NCI-H748 treated with DMSO at 0.1 percent for 48 hours (cell line): ENCODE results near the gene FKBP3.
"Not testable (repeated sequence)": the region's sequence is repeated elsewhere in the genome, so short reads cannot be mapped to it uniquely, and the experiment has no call there.

ENCODE experiments used
- DNase-seq: peaks from one replicate; lab custom pipeline; 2025; lab: John Stamatoyannopoulos, UW

Gene FKBP3

DNA sequence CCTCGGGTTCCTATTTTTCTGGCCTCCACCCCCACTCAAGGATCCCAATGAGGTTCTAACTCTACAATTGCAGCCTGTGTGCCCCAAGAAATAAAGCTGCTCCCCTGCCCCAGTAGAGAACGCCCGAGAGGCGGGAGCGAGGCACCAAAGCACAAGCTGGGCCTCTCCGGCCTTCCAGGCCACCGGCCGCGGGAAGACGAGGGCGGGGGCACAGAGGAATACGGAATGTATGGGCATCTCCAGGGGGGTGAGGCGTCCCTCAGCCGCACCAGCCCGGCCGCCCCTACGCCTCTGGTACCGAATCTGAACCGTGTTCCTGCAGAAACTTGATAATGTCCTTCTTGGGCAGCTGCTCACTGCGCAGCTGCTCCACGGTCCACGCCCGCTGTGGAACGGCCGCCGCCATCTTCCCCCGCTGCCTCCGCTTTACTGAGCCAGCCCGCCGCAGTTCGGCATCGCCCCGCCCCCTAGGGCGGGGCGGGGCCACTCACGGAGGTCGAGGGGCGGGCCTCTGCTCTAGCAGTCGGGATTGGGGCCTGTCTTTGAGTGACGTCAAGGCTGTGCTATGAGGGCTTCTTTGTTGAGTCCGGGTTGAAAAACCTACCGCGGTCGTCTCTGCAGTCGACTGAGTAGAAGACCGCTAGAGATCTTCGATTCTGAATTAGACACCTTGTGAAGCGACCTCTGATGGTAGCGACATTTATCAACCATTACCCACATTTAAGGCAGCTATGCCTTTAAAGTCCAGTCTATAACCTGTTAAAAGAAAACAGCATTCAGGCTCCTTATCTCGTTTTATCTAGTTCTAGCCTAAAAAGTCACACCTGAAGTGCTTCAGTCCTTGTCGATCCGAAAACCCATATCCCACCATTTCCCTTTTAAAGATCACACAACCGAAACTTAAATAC lies at the start of gene FKBP3:
TSS of gene FKBP3 (minus strand) at position 431 of the 908 bp plus-strand sequence. CDS start at position 406, 25 bp downstream.
- DNase-seq: peak; percentile 97

DNA sequence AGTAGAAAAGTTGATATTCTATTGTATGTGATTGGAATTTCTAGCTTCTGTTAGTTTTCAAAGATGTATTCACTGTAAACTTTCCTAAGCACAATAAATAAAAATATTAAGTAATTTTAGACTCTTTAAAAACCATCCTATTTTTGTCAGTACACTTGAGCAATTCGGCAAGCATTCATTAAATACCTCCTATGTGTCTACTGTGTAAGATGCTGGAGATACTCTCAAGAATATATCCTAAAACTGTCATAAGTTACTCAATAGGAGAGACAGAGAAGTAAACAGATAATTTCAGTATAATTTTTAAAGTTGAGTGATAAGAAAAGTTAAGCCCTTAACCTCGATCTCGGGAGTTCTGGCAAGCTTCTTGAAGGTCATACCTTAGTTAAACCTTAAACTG lies 47.5 kb upstream of the FKBP3 start:
- no peak for DNase-seq

DNA sequence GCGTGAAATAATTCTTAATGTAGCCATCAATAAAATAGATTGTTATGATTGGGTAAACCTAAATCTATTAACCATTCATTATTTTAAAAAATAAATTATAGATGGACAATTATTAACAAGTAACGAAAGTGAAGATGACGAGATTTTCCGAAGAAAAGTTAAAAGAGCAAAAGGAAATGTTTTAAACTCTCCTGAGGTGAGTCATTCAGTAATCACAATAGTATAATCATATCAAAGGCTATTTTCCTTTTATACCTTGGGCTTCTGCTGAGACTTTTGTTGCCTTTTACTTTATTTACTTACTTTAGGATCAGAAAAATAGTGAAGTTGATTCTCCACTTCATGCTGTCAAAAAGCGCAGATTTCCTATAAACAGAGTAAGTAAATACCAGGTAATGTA lies 47.0 kb upstream of the FKBP3 start:
- no peak for DNase-seq

DNA sequence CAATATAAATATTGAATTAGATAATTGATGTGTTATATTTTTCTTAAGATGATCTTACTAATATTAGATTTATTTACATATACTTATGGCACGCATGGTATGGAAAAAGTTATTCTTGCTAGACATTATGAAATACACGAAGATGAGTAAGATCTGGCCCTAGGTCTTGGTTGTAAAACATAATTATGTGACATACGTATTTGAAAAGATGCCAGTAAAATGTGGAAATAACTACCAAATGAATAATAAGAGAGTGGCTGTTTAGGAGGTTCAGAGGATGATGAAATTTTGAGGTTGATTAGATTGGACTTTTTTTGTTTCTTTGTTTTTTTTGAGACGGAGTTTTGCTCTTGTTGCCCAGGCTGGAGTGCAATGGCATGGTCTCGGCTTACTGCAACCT lies 42.8 kb upstream of the FKBP3 start:
- DNase-seq: no peak

DNA sequence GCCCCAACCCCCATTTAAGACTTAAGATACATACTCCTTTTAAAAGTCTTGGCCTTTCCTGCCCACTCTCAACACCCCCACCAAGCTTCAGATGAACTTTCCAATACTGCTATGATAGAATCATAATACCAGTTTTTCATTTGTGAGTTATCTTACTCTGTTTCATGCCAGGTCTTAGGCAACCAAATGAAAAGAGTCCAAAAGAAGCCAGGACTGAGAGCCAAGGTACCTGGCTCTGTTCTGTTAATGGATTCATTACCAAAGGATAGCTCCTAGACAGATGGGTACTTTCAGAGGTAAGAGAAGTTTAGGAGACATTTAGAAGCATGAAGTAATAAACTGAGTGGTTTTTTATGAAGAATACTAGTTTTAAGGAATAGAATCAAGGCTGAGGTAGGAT lies 35.6 kb upstream of the FKBP3 start:
- no peak for DNase-seq

DNA sequence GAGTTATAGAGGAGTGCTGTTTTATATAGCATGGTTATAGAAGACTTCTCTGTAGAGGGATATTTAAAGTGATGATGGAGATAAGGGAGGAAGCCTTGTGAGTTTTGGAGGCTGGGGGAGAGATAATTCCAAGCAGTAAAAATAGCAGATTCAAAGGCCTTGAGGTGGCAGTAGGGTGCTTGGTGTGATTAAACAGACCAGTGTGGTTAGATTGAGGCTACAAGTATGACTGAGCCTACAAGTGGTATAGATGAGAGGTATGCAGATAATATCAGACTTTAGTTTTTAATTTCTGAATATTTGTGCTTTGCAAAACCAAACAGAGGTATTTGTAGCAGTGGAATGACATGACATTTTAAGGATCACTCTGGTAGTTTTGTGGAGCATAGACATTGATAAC lies 21.8 kb upstream of the FKBP3 start:
- DNase-seq: no peak

DNA sequence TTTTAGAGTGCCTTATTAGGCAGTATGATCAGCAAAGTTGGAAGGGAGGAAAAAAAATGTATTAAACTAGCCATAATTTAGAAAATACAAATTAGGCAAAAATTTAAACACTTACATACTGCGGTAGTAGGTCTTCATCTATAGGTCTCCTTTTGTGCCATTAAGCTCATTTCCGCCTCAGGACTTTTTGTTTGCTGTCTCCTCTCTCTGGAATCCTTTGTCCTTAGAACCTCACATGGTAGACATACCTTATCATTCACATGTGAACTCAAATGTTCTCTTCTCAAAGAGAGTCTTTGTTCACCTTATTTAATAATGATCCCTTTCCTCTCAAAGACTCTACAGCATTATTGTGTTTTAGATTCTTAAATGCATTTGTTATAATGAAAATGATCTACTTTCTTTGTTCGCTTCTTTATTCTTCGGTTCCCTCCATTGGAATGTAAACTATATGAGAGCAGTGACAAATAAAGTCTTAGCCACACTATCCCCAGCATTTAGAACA lies 16.2 kb upstream of the FKBP3 start:
- no peak for DNase-seq

DNA sequence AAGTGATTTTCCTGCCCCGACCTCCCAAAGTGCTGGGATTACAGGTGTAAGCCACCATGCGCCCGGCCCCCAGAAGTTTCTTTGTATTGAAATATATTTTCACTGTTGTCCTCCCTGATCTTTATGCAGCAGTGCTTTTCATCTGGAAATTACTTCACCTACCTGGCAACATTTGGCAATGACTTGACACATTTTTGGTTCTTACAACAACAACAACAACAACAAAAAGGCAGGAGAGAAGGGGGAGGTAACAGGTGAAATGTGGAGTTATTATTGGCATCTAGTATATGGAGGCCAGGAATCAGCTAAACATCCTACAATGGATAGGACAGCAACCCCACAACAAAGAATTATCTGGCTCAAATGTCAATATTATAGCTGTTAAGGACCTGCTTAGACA lies 15.3 kb upstream of the FKBP3 start:
- no peak for DNase-seq

DNA sequence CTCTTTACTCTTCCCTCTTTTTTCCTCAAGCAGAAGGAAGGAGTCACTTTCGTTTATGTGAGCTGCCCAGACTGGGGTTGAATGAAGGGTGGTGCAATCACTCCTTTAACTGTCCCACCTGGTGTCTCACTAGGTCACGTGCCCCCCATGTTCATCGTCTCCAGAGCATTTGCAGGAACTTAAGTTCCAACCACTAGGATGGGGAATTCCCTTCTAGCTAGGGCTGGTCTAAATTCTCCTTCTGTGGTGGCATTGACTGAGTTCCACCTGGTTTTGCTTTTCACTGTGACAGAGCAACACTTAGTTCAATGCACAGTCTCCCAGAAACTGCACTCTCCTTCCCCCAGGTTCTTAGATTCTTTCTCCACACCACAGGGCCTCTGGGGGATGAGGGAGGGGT lies 10.9 kb upstream of the FKBP3 start:
- no peak for DNase-seq

DNA sequence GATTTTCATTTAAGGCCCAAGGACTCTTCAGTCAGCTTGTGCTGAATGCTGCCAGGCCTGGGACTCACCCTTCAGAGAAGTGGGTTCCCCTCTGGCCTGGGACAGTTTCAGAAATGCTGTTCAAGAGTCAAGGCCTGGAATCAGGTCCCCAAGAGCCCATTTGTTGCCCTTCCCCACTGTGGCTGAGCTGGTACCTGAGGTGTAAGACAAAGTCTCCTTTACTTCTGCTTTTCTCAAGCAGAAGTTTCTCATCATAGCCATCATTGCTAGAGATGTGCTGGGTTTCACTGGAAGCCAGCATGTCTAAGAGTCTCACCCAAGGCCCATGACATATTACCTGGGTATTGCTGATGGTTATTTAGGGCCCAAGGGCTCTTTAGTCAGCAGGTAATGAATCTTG lies 10.4 kb upstream of the FKBP3 start:
- no peak for DNase-seq

DNA sequence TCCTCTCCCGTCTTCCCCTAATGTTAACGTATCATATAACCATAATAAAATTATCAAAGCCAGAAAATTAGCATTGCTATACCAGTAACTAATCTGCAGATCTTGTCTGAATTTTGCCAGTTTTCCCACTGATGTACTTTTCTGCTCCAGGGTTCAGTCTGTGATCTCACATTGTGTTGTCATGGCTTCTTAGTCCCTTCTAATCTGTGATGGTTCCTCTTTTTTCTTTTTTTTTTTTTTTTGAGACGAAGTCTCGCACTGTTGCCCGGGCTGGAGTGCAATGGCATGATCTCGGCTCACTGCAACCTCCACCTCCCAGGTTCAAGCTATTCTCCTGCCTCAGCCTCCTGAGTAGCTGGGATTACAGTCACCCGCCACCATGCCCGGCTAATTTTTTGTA lies 7.8 kb upstream of the FKBP3 start:
- not testable (repeated sequence) for DNase-seq

DNA sequence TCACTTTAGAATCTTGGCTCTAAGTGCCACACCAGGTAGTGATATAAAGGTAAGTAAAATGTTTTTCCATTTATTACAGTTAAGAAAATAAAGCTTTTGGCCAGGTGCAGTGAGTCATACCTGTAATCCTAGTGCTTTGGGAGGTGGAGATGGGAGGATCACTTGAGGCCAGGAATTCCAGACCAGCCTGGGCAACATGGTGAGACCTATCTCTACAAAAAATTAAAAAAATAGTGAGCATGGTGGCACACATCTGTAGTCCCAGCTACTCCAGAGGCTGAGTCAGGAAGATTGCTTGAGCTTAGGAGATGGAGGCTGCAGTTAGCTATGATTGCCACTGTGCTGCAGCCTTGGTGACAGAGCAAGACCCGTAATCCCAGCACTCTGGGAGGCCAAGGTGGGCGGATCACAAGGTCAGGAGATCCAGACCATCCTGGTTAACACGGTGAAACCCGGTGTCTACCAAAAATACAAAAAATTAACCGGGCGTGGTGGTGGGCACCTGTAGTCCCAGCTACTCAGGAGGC lies 6.4 kb upstream of the FKBP3 start:
- DNase-seq: no peak

DNA sequence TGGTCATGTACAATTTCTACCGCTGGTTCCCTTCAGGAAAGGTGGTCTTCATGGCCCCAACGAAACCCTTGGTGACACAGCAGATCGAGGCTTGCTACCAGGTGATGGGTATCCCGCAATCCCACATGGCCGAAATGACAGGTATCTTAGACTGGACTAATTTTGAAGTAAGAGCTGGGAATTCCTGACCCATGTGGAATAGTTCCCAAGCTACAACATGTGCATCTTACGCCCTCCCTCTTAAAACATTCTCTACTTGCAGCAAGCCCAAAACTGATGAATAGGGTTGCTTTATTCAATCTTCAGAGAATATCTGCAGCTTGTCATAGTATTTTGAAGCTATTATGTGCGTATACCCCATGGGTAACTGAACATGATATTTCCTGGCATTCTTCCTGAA lies 2.1 kb upstream of the FKBP3 start:
- no peak for DNase-seq

DNA sequence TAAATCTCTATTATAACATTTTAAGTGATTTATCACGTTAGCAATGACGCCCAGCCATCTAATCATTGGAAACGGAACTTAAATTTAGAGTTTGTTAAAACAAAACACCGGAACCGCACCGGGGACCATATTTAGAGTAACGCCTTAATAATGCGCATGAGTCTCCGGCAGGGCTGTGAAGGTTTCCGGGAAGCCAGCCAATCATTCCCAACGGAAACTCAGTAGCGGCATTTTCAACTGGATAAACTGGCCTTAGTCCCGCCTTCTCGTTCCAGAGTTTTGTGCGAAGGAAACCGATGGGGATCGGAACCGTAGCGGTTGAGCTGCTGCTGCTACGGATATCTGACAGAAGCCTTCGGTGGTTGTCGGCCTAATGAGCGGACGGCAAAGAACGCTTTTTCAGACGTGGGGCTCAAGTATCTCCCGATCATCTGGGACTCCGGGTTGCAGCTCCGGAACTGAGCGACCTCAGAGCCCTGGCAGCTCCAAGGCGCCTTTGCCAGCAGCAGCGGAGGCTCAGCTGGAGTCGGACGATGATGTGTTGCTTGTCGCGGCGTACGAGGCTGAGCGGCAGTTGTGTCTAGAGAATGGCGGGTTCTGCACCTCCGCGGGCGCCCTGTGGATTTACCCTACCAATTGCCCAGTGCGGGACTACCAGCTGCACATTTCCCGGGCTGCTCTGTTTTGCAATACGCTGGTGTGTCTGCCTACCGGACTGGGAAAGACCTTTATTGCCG lies 1.5 kb upstream of the FKBP3 start, which contains the start of gene FANCM:
TSS of gene FANCM (plus strand) at position 272 of the 737 bp plus-strand sequence. CDS start at position 374, 102 bp downstream.
- peak; percentile 95 for DNase-seq

DNA sequence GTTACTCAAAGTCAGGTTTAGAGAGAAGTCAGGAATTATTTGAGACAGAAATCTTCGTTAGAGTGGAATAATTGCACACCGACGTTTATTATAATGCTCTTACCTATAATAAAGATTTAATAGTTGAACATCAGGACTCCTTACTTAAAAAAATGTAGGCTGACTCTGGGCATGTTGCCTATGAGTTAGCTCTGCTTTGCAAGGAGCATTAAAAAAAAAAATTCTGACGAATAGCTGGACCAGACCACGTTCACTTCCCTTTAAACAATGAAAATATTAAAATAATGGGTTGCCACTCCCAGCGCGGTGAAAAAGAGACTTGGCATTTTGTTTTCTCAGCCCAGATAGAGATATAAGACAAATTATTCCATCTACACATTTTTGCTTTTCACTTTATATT lies 875 bp upstream of the FKBP3 start:
- peak; percentile 67 for DNase-seq

DNA sequence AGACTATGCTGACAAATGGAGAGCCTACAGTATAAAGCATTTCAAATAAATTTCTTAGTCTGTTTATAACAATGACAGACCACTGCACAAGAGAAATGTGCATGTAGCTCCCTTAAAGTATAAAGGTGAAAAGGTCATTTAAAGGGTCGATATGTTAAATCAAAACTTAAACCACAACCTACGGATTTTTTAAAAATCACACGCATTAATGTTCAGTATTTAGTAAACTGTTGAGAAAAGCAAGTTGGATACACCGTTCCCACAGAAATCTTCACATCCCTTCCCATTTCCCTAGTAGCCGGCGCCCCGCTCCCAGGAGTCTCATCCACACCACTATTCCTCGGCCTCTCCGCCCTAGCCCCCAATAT lies 614 bp downstream of the FKBP3 start:
- no peak for DNase-seq

DNA sequence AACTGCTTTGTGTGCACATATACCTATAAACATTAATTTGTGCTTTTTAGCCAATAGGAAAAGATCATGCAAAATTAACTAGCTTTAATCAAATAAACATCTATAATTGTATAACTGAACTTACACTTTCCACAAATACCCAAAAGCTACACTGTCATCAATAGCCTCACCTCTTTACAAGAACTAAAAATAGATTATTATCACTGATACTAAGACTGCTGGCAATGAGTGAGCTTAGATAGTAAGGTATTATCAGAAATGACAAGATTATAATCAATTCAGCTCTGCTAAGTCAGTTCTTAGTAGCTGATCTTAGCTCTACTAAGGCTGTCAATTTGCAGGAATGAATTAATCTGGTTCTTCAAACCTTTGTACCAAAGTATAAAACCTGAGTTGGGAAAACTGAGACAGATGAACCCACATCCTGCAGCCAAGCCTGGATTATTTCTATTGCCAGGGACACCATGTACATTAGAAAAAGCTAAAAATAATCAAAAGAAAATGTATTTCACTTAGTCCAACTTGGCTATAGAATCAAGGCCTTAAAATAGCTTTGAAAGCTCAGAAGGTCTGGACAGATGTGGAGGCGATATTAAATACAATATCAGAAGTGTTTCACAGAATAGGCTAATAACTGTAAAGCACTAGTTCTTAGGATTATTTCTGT lies 5.2 kb downstream of the FKBP3 start:
- no peak for DNase-seq

DNA sequence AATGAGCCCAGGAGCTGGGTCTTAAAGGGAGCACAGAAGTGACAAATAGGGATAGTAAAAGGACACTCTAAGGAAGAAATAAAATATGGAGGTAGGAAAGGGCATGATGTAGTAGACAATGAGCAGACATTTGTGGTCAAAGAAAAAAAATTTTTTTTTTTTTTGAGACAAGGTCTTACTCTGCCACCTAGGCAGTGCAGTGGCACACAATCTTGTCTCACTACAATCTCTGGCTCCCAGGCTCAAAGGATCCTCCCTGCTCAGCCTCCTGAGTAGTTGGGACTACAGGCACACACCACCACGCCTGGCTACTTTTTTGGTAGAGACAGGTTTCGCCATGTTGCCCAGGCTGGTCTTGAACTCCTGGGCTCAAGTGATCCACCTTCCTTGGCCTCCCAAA lies 8.5 kb downstream of the FKBP3 start:
- no peak for DNase-seq

DNA sequence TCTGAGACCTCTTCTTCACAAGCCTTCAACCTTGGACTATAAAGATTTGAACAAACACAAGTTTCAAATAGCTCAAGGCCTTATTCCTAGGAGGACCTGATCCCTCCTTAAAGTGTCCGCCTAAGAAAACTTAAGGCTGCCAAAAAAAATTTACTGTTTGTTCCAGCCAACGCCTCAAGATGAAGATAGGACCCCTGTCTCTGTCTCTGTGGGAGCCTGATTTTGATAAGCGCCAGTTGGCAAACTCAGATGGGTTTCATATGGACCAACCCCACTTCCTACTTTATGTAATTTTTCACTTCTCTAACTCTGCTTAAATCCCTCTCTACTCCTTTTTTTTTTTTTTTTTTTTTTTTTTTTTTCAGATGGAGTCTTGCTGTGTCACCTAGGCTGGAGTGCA lies 11.0 kb downstream of the FKBP3 start:
- no peak for DNase-seq

DNA sequence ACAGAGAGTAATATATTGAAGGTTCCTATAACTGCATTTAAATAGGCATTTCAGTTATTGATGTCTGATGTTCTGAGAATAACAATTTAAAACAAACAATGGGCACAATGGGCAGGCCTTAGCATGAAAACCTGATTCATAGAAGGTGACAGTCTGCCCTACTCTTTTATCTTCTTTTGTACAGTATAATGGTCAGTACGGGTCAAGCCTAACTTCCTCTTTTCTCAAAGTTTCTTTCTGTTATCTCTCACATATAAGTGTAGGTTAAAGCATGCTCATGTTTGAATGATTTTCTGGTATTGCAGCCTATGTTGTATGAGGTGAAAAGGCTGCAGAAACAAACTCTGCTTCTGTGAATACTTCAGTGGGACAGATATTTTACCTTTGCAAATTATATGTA lies 14.2 kb downstream of the FKBP3 start:
- DNase-seq: no peak

DNA sequence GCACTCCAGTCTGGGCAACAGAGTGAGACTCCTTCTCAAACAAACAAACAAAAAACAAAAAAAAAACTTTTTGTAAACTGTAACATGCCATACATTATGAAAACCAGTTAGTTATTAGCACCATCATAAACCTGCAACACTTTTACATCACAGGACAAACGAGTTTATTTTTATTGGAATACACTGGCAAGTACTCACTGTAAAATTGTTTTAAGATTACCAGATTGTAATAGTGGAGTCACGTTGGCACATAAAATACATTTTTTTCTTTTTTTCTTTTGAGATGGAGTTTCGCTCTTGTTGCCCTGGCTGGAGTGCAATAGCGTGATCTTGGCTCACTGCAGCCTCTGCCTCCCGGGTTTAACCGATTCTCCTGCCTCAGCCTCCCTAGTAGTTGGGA lies 15.7 kb downstream of the FKBP3 start:
- no peak for DNase-seq

DNA sequence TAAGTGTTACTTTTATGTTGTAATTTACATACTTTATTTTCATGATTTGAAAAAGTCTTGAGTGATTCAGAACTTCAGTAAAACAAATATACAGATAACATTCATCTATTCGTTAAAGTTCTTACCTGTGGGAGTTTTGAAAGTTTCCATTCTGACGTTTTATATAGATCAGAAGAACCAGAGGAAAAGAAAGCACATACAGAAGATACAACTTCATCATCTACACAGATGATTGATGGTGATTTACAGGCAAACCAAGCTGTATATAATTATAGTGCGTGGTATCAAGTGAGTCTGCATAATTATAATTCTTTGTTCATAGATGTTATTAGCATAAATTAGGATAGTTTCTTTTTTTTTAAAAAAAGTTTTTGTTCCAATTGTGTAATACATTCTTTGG lies 20.0 kb downstream of the FKBP3 start:
- no peak for DNase-seq
